ENCODE results near the gene PYGL.

The PYGL gene

DNA sequence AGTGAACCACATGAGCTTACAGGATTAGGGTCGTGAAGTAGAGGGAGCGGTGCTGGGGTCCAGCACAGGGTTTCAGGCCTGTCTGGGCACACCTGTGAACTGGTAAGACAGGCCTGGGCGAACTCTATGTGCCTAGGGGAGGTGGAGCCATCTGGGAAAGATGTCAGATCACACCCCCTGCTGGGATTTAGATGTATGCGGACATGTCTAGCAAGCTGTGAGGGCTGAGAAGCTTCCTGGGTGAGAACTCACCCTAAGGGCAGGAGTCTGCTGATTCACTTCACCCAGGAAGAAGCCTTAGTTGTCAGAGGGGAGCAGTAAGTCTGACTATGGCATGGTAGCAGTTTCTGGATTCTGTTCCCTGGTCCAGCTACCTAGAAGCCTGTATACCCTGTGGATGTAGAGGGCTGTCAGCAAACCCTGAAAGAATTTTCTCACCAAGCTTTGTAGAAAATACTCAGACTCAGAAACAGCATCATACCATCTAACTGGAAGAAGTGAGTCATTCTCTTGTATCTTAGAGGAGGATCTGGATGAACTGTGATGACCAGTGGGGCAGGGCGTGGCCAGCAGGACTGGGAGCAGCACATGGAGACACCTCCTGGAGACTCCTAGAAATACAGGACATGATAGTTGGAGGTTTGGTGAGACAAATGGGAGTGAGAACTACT is 11.2 kb upstream of the PYGL start:
- ChIA-PET POLR2A (no interaction called here), CTCF (interaction anchor here (0.8 to 1.2 kb wide), 3 partner anchors 9 to 12 kb away, joined by 3 read pairs; partner anchors contain the start of gene PYGL)
- TF ChIP-seq CTCF (IDR thresholded peaks at IDR 0.05; ENCODE audit: control extremely low read depth, extremely low read depth, low read depth, missing control alignments), result no peak
- DNase-seq (ENCODE audit: extremely low spot score), result peak; percentile 33

- peak; percentile 51 for TF ChIP-seq CTCF (IDR thresholded peaks at IDR 0.05; ENCODE audit: control extremely low read depth, extremely low read depth, low read depth, missing control alignments)
- POLR2A ChIA-PET, result no interaction called here
- CTCF ChIA-PET, result interaction anchor here (0.8 to 3.0 kb wide), 4 partner anchors 8 to 12 kb away, joined by 3 to 10 read pairs (median 3); partner anchors contain the start of gene PYGL
- peak; percentile 44 for DNase-seq (ENCODE audit: extremely low spot score)
Observed at GRCh38 chr14:50954811-50955372, 10.6 kb upstream of the PYGL start.

- DNase-seq (ENCODE audit: extremely low spot score), result no peak
- CTCF ChIA-PET, result interaction anchor here (3.0 kb wide), 1 partner anchor 9 kb away, joined by 10 read pairs; no protein-coding TSS in a partner anchor
- POLR2A ChIA-PET, result no interaction called here
- no peak for TF ChIP-seq CTCF (IDR thresholded peaks at IDR 0.05; ENCODE audit: control extremely low read depth, extremely low read depth, low read depth, missing control alignments)
Observed at GRCh38 chr14:50953502-50953901, 9.2 kb upstream of the PYGL start.

GRCh38 chr14:50951032-50951431 is 6.7 kb upstream of the PYGL start:
- ChIA-PET CTCF (no interaction called here), POLR2A (no interaction called here)
- no peak for DNase-seq (ENCODE audit: extremely low spot score)
- TF ChIP-seq CTCF (IDR thresholded peaks at IDR 0.05; ENCODE audit: control extremely low read depth, extremely low read depth, low read depth, missing control alignments), result no peak

DNA sequence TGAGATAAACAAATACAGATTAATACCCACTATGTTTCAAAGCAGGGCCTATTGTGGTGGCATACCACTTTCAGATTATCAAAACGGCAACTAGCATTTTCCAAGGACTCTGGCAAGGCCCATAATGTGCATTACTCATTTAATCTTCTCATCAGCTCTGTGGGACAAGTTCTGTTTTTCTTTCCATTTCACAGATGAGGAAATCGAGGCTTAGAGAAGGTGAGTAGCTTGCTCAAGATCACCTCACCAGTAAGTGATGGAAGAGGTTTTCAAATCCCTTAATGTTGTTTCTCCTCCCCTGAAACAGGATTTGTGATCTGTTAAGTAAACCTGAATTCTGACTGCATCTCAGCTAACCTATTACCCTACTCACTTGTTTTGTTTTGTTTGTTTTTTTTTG is 3.9 kb upstream of the PYGL start:
- no peak for DNase-seq (ENCODE audit: extremely low spot score)
- POLR2A ChIA-PET, result no interaction called here
- CTCF ChIA-PET, result no interaction called here
- TF ChIP-seq CTCF (IDR thresholded peaks at IDR 0.05; ENCODE audit: control extremely low read depth, extremely low read depth, low read depth, missing control alignments), result no peak

DNA sequence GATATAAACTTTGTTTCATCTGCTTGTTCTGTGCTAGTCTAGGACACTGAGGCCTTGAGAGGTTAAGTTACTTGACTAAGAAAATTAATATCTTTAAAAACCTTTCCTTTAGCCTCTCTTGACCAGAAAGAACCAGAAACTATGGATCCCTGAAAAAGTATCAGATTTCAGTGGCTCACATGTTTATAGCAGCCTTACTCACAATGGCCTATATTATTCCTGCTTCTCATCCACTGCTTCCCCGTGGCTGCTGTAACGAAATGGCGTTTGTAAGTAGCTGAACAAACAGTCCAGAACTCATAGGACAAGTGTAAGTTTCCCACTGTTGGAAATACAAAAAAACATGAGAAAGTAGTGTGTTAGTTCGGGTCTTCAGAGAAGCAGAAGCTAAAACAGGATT is 3.2 kb upstream of the PYGL start:
- no peak for TF ChIP-seq CTCF (IDR thresholded peaks at IDR 0.05; ENCODE audit: control extremely low read depth, extremely low read depth, low read depth, missing control alignments)
- CTCF ChIA-PET, result no interaction called here
- no peak for DNase-seq (ENCODE audit: extremely low spot score)
- POLR2A ChIA-PET, result no interaction called here

Data from GM10248 (cell line).